H9 (cell line): Measurements from ENCODE around the gene H2AZ2. TPM values are rescaled to one million over a fixed set of nuclear protein-coding genes. Genes with fewer than 3 reads are reported as not detected.

Source experiments
- DNase-seq: peaks from one replicate; pipeline ENCODE4 v3.0.0-alpha.2; 2017
- H2AFZ ChIP-seq: one replicate; pipeline ENCODE4 v1.6.1; 2013; ENCODE audit warnings: mild to moderate bottlenecking, low read length, control low read depth, moderate library complexity
- H2AK5ac ChIP-seq: 2 replicates; pipeline ENCODE4 v1.6.1; 2013; ENCODE audit warnings: low read length, control low read depth, mixed read lengths; ENCODE audit not compliant: insufficient read length
- H2BK120ac ChIP-seq: one replicate; pipeline ENCODE4 v1.6.1; 2013; ENCODE audit warnings: low read depth, mild to moderate bottlenecking, low read length, control low read depth, inconsistent platforms; ENCODE audit not compliant: poor library complexity, severe bottlenecking
- H2BK12ac ChIP-seq: 2 replicates; pipeline ENCODE4 v1.6.1; 2013; ENCODE audit warnings: low read length, control low read depth, mixed read lengths, low read depth; ENCODE audit not compliant: insufficient read length
- H2BK15ac ChIP-seq: 2 replicates; pipeline ENCODE4 v1.6.1; 2013; ENCODE audit warnings: low read depth, low read length, control low read depth
- H2BK20ac ChIP-seq: one replicate; pipeline ENCODE4 v1.6.1; 2013; ENCODE audit warnings: low read depth, mild to moderate bottlenecking, low read length, control low read depth, inconsistent platforms; ENCODE audit not compliant: poor library complexity, severe bottlenecking
- H2BK5ac ChIP-seq: 2 replicates; pipeline ENCODE4 v1.6.1; 2013; ENCODE audit warnings: low read length, control low read depth, mixed read lengths; ENCODE audit not compliant: insufficient read length
- H3K14ac ChIP-seq: 2 replicates; pipeline ENCODE4 v1.6.1; 2013; ENCODE audit warnings: low read length, control low read depth; ENCODE audit not compliant: insufficient read depth
- H3K18ac ChIP-seq: 2 replicates; pipeline ENCODE4 v1.6.1; 2013; ENCODE audit warnings: low read depth, mild to moderate bottlenecking, mixed read lengths, low read length, control low read depth; ENCODE audit not compliant: insufficient read length
- H3K23ac ChIP-seq: 2 replicates; pipeline ENCODE4 v1.6.1; 2013; ENCODE audit warnings: low read length, control low read depth, mixed read lengths, low read depth; ENCODE audit not compliant: insufficient read length
- H3K23me2 ChIP-seq: 2 replicates; pipeline ENCODE4 v1.6.1; 2013; ENCODE audit warnings: low read depth, mild to moderate bottlenecking, mixed read lengths, low read length, control low read depth; ENCODE audit not compliant: insufficient read length, poor library complexity, severe bottlenecking
- H3K27ac ChIP-seq: 2 replicates; pipeline ENCODE4 v1.5.1; 2013; ENCODE audit warnings: low read length, control low read depth, mixed read lengths, low read depth; ENCODE audit not compliant: insufficient read length
- H3K27me3 ChIP-seq: 2 replicates; pipeline ENCODE4 v1.6.1; 2013; ENCODE audit warnings: low read length, control low read depth, inconsistent platforms; ENCODE audit not compliant: insufficient read depth
- H3K4ac ChIP-seq: 2 replicates; pipeline ENCODE4 v1.6.1; 2013; ENCODE audit warnings: low read depth, mild to moderate bottlenecking, control low read depth, inconsistent platforms, low read length, moderate library complexity
- H3K4me1 ChIP-seq: 2 replicates; pipeline ENCODE4 v1.6.1; 2013; ENCODE audit warnings: low read length, control low read depth, inconsistent platforms; ENCODE audit not compliant: insufficient read depth
- H3K4me2 ChIP-seq: 2 replicates; pipeline ENCODE4 v1.6.1; 2013; ENCODE audit warnings: low read length, control low read depth, mixed read lengths; ENCODE audit not compliant: insufficient read length, insufficient read depth
- H3K56ac ChIP-seq: 2 replicates; pipeline ENCODE4 v1.6.1; 2013; ENCODE audit warnings: low read depth, mild to moderate bottlenecking, mixed read lengths, low read length, control low read depth; ENCODE audit not compliant: insufficient read length
- H3K79me1 ChIP-seq: 2 replicates; pipeline ENCODE4 v1.6.1; 2013; ENCODE audit warnings: low read depth, mild to moderate bottlenecking, moderate library complexity, low read length, control low read depth, inconsistent platforms; ENCODE audit not compliant: insufficient read depth, poor library complexity, severe bottlenecking
- H3K79me2 ChIP-seq: 2 replicates; pipeline ENCODE4 v1.6.1; 2013; ENCODE audit warnings: low read length, control low read depth, inconsistent platforms; ENCODE audit not compliant: insufficient read depth
- H3K9ac ChIP-seq: 2 replicates; pipeline ENCODE4 v1.6.1; 2013; ENCODE audit warnings: low read length, control low read depth, mixed read lengths; ENCODE audit not compliant: insufficient read length; ENCODE audit errors: extremely low read depth
- H3K9me3 ChIP-seq: one replicate; pipeline ENCODE4 v1.6.1; 2013; ENCODE audit warnings: low read depth, low read length, inconsistent platforms; ENCODE audit not compliant: control insufficient read depth
- H3T11ph ChIP-seq: one replicate; pipeline ENCODE4 v1.6.1; 2013; ENCODE audit warnings: mild to moderate bottlenecking, low read length, control low read depth, inconsistent platforms
- H4K20me1 ChIP-seq: one replicate; pipeline ENCODE4 v1.6.1; 2013; ENCODE audit not compliant: control insufficient read depth, insufficient read length, insufficient read depth
- H4K5ac ChIP-seq: 2 replicates; pipeline ENCODE4 v1.6.1; 2013; ENCODE audit warnings: low read depth, mild to moderate bottlenecking, mixed read lengths, low read length, control low read depth; ENCODE audit not compliant: insufficient read length
- H4K8ac ChIP-seq: replicated peaks from 2 replicates; pipeline ENCODE4 v1.6.1; 2013; ENCODE audit warnings: low read length, control low read depth, mixed read lengths, low read depth; ENCODE audit not compliant: insufficient read length
- H4K91ac ChIP-seq: 2 replicates; pipeline ENCODE4 v1.6.1; 2013; ENCODE audit warnings: low read depth, mild to moderate bottlenecking, moderate library complexity, mixed read lengths, low read length, control low read depth; ENCODE audit not compliant: insufficient read length
- H3K27ac Mint-ChIP-seq, 3 experiments: 2 replicates in 2 of 3; 3 replicates in 1 of 3; pipeline ENCODE4 v1.8.0; 2020 to 2021; ENCODE audit warnings: mixed read lengths in 3 of 3, mild to moderate bottlenecking in 1 of 3, moderate library complexity in 1 of 3
- H3K27me3 Mint-ChIP-seq: 2 replicates; pipeline ENCODE4 v1.8.0; 2021; ENCODE audit warnings: low read depth, mild to moderate bottlenecking, moderate library complexity, mixed read lengths
- H3K36me3 Mint-ChIP-seq, 3 experiments: 2 replicates in 2 of 3; 3 replicates in 1 of 3; pipeline ENCODE4 v1.8.0; 2020 to 2021; ENCODE audit warnings: low read depth in 3 of 3, mixed read lengths in 3 of 3; ENCODE audit not compliant: insufficient read depth in 1 of 3
- H3K4me1 Mint-ChIP-seq, 2 experiments: 2 replicates each; pipeline ENCODE4 v1.8.0; 2020; ENCODE audit warnings: mixed read lengths in 2 of 2
- H3K4me3 Mint-ChIP-seq, 2 experiments: 2 replicates in 1 of 2; 3 replicates in 1 of 2; pipeline ENCODE4 v1.8.0; 2020 to 2021; ENCODE audit warnings: mild to moderate bottlenecking in 2 of 2, mixed read lengths in 2 of 2, moderate library complexity in 1 of 2
- H3K9me3 Mint-ChIP-seq, 2 experiments: 2 replicates in 1 of 2; 3 replicates in 1 of 2; pipeline ENCODE4 v1.8.0; 2020; ENCODE audit warnings: mild to moderate bottlenecking in 2 of 2, mixed read lengths in 2 of 2, moderate library complexity in 1 of 2
- WGBS: extraction: QIAGEN DNeasy Blood & Tissue Kit; methylation state at CpG from one replicate; pipeline ENCODE4 v1.1.7; 2013; ENCODE audit warnings: missing lambda C conversion rate, low lambda C conversion rate, mixed read lengths; ENCODE audit not compliant: insufficient read length; ENCODE audit errors: extremely low coverage; 5-methylcytosine and 5-hydroxymethylcytosine counted together
- total RNA-seq: library from RNA; stranded (reverse); gene quantifications from 2 replicates; pipeline ENCODE4 v1.2.1, GENCODE V29; 2021
- TF ChIP-seq, protein P1 (sequence below): fragments of 200-600 bp; sonication (generic); conservative IDR thresholded peaks from 3 replicates; pipeline ENCODE4 v1.8.0; 2021; ENCODE audit warnings: antibody characterized with exemption, mild to moderate bottlenecking

The H2AZ2 gene
- total RNA-seq, 1 experiment from 2014 or later, result 208 TPM

DNA sequence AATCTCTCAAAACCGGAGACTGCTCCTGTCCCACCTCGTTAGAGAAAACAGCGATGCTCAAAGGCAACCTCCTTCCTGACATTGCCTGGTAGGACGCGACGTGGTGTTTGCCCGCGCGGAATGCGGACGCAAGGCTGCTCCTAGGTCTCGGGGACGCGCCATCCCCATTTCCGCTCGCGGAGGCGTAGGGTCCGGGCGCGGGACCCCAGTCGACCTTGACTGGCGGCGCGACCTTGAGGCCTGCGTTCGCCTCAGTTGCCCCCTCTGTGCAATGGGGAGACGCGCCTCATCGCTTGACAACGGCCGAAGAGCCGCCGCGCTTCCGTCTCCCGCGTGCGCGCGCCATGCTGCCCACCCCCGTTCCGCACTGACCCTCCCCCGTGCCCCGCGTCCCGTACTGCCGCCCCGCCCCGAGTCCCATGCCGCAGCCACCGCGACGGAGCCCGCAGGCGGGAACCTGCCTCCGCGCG lies 51.8 kb downstream of the H2AZ2 start:
- peak overlapping the region; percentile 90 to 95 for H3K4me3 Mint-ChIP-seq
- Histone ChIP-seq H3K9me3 (no peaks in the 10 kb centered on the region), H2AK5ac (no peak overlapping the region), H2BK15ac (no peak overlapping the region), H4K20me1 (no peaks in the 10 kb centered on the region), H3K18ac (peak overlapping the region; percentile 96), H3K4me1 (no peaks in the 10 kb centered on the region), H3K23me2 (peaks cover 5% of the 10 kb centered on the region), H2BK12ac (no peak overlapping the region), H2BK5ac (peak overlapping the region; percentile 1), H3K27me3 (no peaks in the 10 kb centered on the region), H2BK20ac (no peak overlapping the region), H3K4ac (no peak overlapping the region; the same call in 1 of the 2 replicates), H3K56ac (no peak overlapping the region), H3K79me2 (peaks cover 20% of the 10 kb centered on the region; the same call in 1 of the 2 replicates), H3K79me1 (peaks cover 2% of the 10 kb centered on the region), H2AFZ (no peak overlapping the region), H3K4me2 (peak overlapping the region; percentile 48), H4K91ac (no peak overlapping the region), H4K5ac (peak overlapping the region; percentile 17), H3K9ac (peak overlapping the region; percentile 40), H4K8ac (no peak overlapping the region), H3K27ac (peak overlapping the region; percentile 52), H2BK120ac (no peak overlapping the region), H3T11ph (no peak overlapping the region), H3K23ac (no peak overlapping the region), H3K14ac (peak overlapping the region; percentile 59; the same call in 1 of the 2 replicates)
- 0 out of 2 replicates have a peak, but pooled peaks cover 5% of the 10 kb centered on the region for H3K27me3 Mint-ChIP-seq
- H3K9me3 Mint-ChIP-seq, result peaks cover 2 to 3% of the 10 kb centered on the region in 2 experiments; a peak in 2 of 5 replicates
- H3K36me3 Mint-ChIP-seq, result peaks cover 32 to 41% (median 35%) of the 10 kb centered on the region in 3 experiments
- WGBS, result no CpG with 5 or more reads among the region's 59 CpGs
- H3K27ac Mint-ChIP-seq, result peak overlapping the region; percentile 70 to 99 (median 94); a peak in 5 of 7 replicates
- DNase-seq, result no peak
- TF ChIP-seq, protein P1, sequence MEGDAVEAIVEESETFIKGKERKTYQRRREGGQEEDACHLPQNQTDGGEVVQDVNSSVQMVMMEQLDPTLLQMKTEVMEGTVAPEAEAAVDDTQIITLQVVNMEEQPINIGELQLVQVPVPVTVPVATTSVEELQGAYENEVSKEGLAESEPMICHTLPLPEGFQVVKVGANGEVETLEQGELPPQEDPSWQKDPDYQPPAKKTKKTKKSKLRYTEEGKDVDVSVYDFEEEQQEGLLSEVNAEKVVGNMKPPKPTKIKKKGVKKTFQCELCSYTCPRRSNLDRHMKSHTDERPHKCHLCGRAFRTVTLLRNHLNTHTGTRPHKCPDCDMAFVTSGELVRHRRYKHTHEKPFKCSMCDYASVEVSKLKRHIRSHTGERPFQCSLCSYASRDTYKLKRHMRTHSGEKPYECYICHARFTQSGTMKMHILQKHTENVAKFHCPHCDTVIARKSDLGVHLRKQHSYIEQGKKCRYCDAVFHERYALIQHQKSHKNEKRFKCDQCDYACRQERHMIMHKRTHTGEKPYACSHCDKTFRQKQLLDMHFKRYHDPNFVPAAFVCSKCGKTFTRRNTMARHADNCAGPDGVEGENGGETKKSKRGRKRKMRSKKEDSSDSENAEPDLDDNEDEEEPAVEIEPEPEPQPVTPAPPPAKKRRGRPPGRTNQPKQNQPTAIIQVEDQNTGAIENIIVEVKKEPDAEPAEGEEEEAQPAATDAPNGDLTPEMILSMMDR, result no peak
- H3K4me1 Mint-ChIP-seq, result peaks cover 9 to 15% of the 10 kb centered on the region in 2 experiments
